ENCODE data around the gene NFX1.
"Not testable (repeated sequence)": the region's sequence is repeated elsewhere in the genome, so short reads cannot be mapped to it uniquely, and the experiment has no call there.

NFX1 gene

GRCh38 chr9:33364127-33364526 lies 73.8 kb downstream of the NFX1 start:
- no peak for DNase-seq (ENCODE audit: low spot score)

- DNase-seq (ENCODE audit: low spot score) = not testable (repeated sequence)
Measured at GRCh38 chr9:33364814-33365213, 74.5 kb downstream of the NFX1 start.

GRCh38 chr9:33366979-33367480 lies 76.7 kb downstream of the NFX1 start:
- DNase-seq (ENCODE audit: low spot score) = no peak

GRCh38 chr9:33372900-33373299 lies 82.6 kb downstream of the NFX1 start:
- DNase-seq (ENCODE audit: low spot score) = no peak

- no peak for DNase-seq (ENCODE audit: low spot score)
Measured at GRCh38 chr9:33374190-33374589, 83.9 kb downstream of the NFX1 start.

GRCh38 chr9:33374634-33375237 lies 84.4 kb downstream of the NFX1 start:
- peak; percentile 80 for DNase-seq (ENCODE audit: low spot score)

- DNase-seq (ENCODE audit: low spot score) = no peak
Measured at GRCh38 chr9:33375238-33375840, 85.0 kb downstream of the NFX1 start.

- no peak for DNase-seq (ENCODE audit: low spot score)
Measured at GRCh38 chr9:33375841-33376321, 85.6 kb downstream of the NFX1 start.

GRCh38 chr9:33377089-33377715 lies 86.9 kb downstream of the NFX1 start:
- DNase-seq (ENCODE audit: low spot score) = no peak

GRCh38 chr9:33378121-33378795 lies 87.9 kb downstream of the NFX1 start:
- DNase-seq (ENCODE audit: low spot score) = no peak

GRCh38 chr9:33379666-33380389 lies 89.5 kb downstream of the NFX1 start:
- DNase-seq (ENCODE audit: low spot score) = no peak

- DNase-seq (ENCODE audit: low spot score) = no peak
Measured at GRCh38 chr9:33380390-33381094, 90.2 kb downstream of the NFX1 start.

GRCh38 chr9:33381231-33381791 lies 91.0 kb downstream of the NFX1 start:
- DNase-seq (ENCODE audit: low spot score) = no peak

- DNase-seq (ENCODE audit: low spot score) = not testable (repeated sequence)
Measured at GRCh38 chr9:33382397-33382796, 92.1 kb downstream of the NFX1 start.

GRCh38 chr9:33383396-33383795 lies 93.1 kb downstream of the NFX1 start:
- not testable (repeated sequence) for DNase-seq (ENCODE audit: low spot score)

- not testable (repeated sequence) for DNase-seq (ENCODE audit: low spot score)
Measured at GRCh38 chr9:33385536-33385935, 95.2 kb downstream of the NFX1 start.

GRCh38 chr9:33385979-33386640 lies 95.8 kb downstream of the NFX1 start:
- not testable (repeated sequence) for DNase-seq (ENCODE audit: low spot score)

- not testable (repeated sequence) for DNase-seq (ENCODE audit: low spot score)
Measured at GRCh38 chr9:33386641-33386996, 96.3 kb downstream of the NFX1 start.

GRCh38 chr9:33386998-33387397 lies 96.7 kb downstream of the NFX1 start:
- not testable (repeated sequence) for DNase-seq (ENCODE audit: low spot score)
